ENCODE data around the gene SMIM29. TPM values are rescaled to one million over a fixed set of nuclear protein-coding genes. Genes with fewer than 3 reads are reported as not detected.

Gene SMIM29
- total RNA-seq, 3 donors from 2014 or later (not counting 1 experiment from before 2014, with no cell fraction given), result 30.8 to 48.0 (median 39.7) TPM

DNA sequence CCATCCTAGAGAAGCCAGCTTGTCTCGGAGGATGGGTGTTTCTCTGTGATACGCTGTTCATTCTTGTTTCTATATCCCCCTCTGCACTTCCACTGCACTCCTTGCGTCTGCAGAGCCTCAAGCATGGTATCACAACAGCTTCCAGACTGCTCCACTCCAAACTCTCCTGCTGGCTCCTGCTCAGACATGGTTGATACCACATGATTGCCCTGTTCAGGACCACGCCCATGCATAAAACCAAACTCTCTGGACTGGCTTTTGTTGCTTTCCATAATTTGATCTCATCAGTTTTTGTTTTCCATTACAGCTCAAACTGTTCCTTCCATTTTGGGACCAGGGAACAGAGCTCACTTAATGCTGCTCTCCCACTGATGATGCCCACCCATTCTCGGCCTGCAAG, 30.0 kb upstream of the SMIM29 start:
- DNase-seq, result no peak
- Histone ChIP-seq H3K9me3 (ENCODE audit: control insufficient read depth, insufficient read depth, low read length) (no peaks in the 10 kb centered on the region), H3K27me3 (ENCODE audit: control insufficient read depth, insufficient read depth, low read length) (no peaks in the 10 kb centered on the region), H3K4me3 (ENCODE audit: low read length) (no peak overlapping the region), H3K36me3 (ENCODE audit: control insufficient read depth, insufficient read depth, low read length) (no peaks in the 10 kb centered on the region), H3K4me1 (ENCODE audit: control insufficient read depth, insufficient read depth, low read length) (no peaks in the 10 kb centered on the region), H3K27ac (ENCODE audit: low read length) (no peak overlapping the region)
- Mint-ChIP-seq H3K4me3 (no peak overlapping the region), H3K4me1 (peaks cover 0 to 15% of the 10 kb centered on the region in 2 donors), H3K36me3 (no peaks in the 10 kb centered on the region), H3K27ac (no peak overlapping the region), H3K9me3 (no peaks in the 10 kb centered on the region), H3K27me3 (ENCODE audit: low read depth in 2 of 2) (no peaks in the 10 kb centered on the region)
- WGBS (ENCODE audit: insufficient coverage), result 95% methylated on average over 5 of the region's 5 CpGs
- TF ChIP-seq, protein P1, sequence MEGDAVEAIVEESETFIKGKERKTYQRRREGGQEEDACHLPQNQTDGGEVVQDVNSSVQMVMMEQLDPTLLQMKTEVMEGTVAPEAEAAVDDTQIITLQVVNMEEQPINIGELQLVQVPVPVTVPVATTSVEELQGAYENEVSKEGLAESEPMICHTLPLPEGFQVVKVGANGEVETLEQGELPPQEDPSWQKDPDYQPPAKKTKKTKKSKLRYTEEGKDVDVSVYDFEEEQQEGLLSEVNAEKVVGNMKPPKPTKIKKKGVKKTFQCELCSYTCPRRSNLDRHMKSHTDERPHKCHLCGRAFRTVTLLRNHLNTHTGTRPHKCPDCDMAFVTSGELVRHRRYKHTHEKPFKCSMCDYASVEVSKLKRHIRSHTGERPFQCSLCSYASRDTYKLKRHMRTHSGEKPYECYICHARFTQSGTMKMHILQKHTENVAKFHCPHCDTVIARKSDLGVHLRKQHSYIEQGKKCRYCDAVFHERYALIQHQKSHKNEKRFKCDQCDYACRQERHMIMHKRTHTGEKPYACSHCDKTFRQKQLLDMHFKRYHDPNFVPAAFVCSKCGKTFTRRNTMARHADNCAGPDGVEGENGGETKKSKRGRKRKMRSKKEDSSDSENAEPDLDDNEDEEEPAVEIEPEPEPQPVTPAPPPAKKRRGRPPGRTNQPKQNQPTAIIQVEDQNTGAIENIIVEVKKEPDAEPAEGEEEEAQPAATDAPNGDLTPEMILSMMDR (IDR thresholded peaks at IDR 0.05), result no peak
- intact Hi-C loops (cut with micrococcal nuclease), result no loop called here
- no peak for ATAC-seq

DNA sequence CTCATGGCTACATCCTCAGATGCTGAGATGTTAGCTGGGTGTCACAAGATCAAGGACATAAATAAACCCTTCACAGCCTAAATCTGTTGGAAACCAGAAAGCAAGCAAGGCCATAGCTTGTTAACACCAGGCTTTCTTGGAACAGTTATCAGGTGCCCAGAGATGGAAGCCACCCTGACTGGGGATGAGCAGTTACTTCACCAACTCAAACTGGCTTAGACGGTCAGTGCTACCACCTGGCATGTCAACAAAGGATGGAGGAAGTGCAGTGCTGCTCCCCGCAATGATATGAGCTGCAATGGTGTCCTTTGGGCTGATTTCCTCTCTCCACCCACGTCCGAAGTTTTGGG, 28.9 kb upstream of the SMIM29 start:
- no peaks in the 10 kb centered on the region for H3K36me3 ChIP-seq (ENCODE audit: control insufficient read depth, insufficient read depth, low read length)
- no peaks in the 10 kb centered on the region for H3K9me3 ChIP-seq (ENCODE audit: control insufficient read depth, insufficient read depth, low read length)
- no peaks in the 10 kb centered on the region for H3K27me3 Mint-ChIP-seq (ENCODE audit: low read depth in 2 of 2)
- DNase-seq (no peak), ATAC-seq (no peak)
- peaks cover 0 to 15% of the 10 kb centered on the region in 2 donors for H3K4me1 Mint-ChIP-seq
- H3K9me3 Mint-ChIP-seq, result no peaks in the 10 kb centered on the region
- no peak overlapping the region for H3K4me3 Mint-ChIP-seq
- no peak overlapping the region for H3K27ac ChIP-seq (ENCODE audit: low read length)
- no peaks in the 10 kb centered on the region for H3K36me3 Mint-ChIP-seq
- H3K27ac Mint-ChIP-seq, result no peak overlapping the region
- H3K4me3 ChIP-seq (ENCODE audit: low read length), result no peak overlapping the region
- WGBS (ENCODE audit: insufficient coverage), result 94% methylated on average over 4 of the region's 4 CpGs
- TF ChIP-seq, protein P1 (IDR thresholded peaks at IDR 0.05), result no peak
- intact Hi-C loops (cut with micrococcal nuclease), result no loop called here
- peaks cover 6% of the 10 kb centered on the region for H3K4me1 ChIP-seq (ENCODE audit: control insufficient read depth, insufficient read depth, low read length)
- H3K27me3 ChIP-seq (ENCODE audit: control insufficient read depth, insufficient read depth, low read length), result no peaks in the 10 kb centered on the region

DNA sequence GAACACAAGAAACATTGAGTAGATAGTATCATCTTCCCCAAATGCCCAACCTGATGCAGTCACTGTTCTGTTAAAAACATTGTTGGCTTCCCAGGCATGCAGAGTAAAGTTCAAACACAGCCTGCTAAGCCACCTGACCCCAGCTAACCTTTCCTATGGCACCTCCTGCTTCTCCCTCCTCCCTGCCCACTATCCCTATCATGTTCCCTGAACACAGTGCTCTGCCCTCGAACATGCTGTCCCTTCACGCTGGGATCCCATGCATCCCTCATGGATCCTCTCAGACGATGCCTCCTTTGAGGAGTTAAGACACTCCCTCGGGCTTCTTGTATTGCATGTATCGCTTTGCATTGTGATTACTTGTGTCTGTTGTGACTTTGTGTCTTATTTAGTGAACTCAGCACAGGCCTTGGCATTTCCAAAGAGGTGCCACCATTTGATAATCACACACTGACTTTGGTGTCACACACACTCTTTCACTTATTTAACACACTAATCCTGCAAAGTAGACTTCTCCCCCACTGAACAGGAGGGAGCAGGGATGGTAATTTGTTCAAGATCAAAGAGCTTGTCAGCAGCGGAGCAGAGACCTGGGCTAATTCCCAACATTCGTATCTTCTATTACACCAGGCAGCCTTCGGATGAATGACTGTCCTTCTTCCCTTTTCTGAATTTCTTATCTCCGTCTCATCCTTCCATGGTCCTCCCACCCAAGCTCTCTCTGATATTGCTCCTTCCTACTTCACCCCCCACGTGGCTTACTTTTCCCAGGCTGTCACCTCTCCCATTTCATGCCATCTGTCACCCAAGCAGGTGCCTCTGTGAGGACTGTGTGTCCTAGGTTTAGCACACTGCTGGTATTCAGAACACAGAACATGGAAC, 28.3 kb upstream of the SMIM29 start:
- Mint-ChIP-seq H3K4me3 (no peak overlapping the region), H3K27ac (no peak overlapping the region), H3K4me1 (peaks cover 0 to 15% of the 10 kb centered on the region in 2 donors)

More for the DNA sequence above, 28.3 kb upstream of the SMIM29 start:
- WGBS (ENCODE audit: insufficient coverage), result 97% methylated on average over 10 of the region's 10 CpGs
- Mint-ChIP-seq H3K27me3 (ENCODE audit: low read depth in 2 of 2) (no peaks in the 10 kb centered on the region), H3K9me3 (no peaks in the 10 kb centered on the region), H3K36me3 (no peaks in the 10 kb centered on the region)
- intact Hi-C loops (cut with micrococcal nuclease), result no loop called here
- ATAC-seq (no peak), DNase-seq (no peak)
- Histone ChIP-seq H3K36me3 (ENCODE audit: control insufficient read depth, insufficient read depth, low read length) (no peaks in the 10 kb centered on the region), H3K4me1 (ENCODE audit: control insufficient read depth, insufficient read depth, low read length) (peaks cover 11% of the 10 kb centered on the region), H3K27me3 (ENCODE audit: control insufficient read depth, insufficient read depth, low read length) (no peaks in the 10 kb centered on the region), H3K9me3 (ENCODE audit: control insufficient read depth, insufficient read depth, low read length) (no peaks in the 10 kb centered on the region), H3K27ac (ENCODE audit: low read length) (no peak overlapping the region), H3K4me3 (ENCODE audit: low read length) (no peak overlapping the region)
- TF ChIP-seq, protein P1 (IDR thresholded peaks at IDR 0.05), result no peak

Data from natural killer cell (primary cell).